ENCODE measurements around the gene TLE4.
A peak's percentile ranks its signal among the peaks of the same experiment; 100 is the strongest.

Gene TLE4

DNA sequence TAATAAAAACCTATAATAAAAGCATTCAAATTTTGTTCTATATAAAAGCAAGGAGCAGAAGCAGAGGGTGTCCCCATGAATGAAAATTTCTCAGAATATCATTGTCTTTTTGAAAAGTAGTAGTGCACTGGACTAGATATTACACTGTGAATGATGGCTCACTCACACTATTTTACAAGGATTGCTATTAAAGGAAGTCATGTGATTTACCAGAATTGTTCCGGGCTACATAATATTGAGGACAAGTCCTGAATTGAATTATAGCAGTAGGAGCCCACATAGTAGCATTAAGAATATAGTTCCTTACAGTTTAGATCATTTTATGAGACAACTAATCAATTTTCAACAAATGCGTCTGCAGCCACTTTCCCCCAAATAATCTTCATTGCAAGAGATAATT lies 7.7 kb upstream of the TLE4 start:
- peaks cover 19 to 20% of the 10 kb centered on the region in 2 donors for H3K27me3 Mint-ChIP-seq
- H3K36me3 Mint-ChIP-seq: no peaks in the 10 kb centered on the region
- no peak overlapping the region for H3K27ac Mint-ChIP-seq
- H3K4me3 Mint-ChIP-seq: no peak overlapping the region
- DNase-seq: no peak
- peaks cover 0 to 4% of the 10 kb centered on the region in 2 donors for H3K4me1 Mint-ChIP-seq
- no peaks in the 10 kb centered on the region for H3K9me3 Mint-ChIP-seq
- ATAC-seq (replicated peaks): no peak

DNA sequence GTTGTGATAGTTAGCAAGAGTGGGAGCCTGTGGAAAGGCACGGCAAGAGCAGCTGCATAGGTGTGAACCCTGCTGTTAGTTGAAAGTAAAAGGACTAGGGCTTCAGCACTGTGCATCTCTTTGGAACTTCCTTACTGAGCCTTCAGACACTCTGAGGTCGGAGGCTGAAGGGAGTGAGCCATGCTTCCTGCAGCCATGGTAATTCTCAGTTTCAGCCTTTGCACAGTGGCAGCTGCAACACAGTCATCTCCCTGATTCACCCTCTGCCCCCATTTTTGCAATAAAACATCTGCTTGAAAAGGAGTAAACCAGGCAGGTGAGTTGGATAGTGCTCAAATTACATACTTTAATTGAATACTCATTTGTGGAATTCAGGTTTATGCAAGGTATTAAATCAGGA lies 6.5 kb upstream of the TLE4 start:
- no peak for DNase-seq
- H3K9me3 Mint-ChIP-seq: no peaks in the 10 kb centered on the region
- no peak overlapping the region for H3K27ac Mint-ChIP-seq
- H3K4me3 Mint-ChIP-seq: no peak overlapping the region
- no peaks in the 10 kb centered on the region for H3K36me3 Mint-ChIP-seq
- peaks cover 19 to 20% of the 10 kb centered on the region in 2 donors for H3K27me3 Mint-ChIP-seq
- peaks cover 5% of the 10 kb centered on the region in 2 donors for H3K4me1 Mint-ChIP-seq
- ATAC-seq (replicated peaks): peak; percentile 63 to 78

DNA sequence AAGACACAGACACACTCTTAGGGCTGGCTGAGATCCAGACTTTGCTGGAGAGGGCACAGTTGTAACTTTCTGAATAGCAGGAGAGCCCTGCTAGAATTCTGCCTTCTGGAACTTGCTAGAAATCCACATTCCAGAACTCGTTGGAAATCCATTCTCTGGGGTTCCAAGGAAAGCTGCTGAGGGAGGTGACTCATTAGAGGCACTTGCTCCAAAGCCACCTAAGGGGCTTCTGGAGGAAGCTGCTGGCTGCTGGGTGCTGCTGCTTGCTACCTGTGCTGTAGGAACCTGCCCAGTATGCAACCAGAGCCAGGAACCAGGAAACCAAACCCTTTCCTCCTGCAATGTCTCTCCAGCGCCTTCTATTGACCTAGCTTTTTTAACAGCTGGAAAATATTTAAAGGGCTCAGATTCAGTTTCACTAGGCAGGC lies 4.1 kb upstream of the TLE4 start:
- peaks cover 7 to 9% of the 10 kb centered on the region in 2 donors for H3K4me1 Mint-ChIP-seq
- DNase-seq: no peak
- H3K27ac Mint-ChIP-seq: no peak overlapping the region
- peaks cover 16 to 17% of the 10 kb centered on the region in 2 donors for H3K27me3 Mint-ChIP-seq
- no peaks in the 10 kb centered on the region for H3K9me3 Mint-ChIP-seq
- H3K4me3 Mint-ChIP-seq: no peak overlapping the region
- no peak for ATAC-seq (replicated peaks)
- H3K36me3 Mint-ChIP-seq: no peaks in the 10 kb centered on the region

DNA sequence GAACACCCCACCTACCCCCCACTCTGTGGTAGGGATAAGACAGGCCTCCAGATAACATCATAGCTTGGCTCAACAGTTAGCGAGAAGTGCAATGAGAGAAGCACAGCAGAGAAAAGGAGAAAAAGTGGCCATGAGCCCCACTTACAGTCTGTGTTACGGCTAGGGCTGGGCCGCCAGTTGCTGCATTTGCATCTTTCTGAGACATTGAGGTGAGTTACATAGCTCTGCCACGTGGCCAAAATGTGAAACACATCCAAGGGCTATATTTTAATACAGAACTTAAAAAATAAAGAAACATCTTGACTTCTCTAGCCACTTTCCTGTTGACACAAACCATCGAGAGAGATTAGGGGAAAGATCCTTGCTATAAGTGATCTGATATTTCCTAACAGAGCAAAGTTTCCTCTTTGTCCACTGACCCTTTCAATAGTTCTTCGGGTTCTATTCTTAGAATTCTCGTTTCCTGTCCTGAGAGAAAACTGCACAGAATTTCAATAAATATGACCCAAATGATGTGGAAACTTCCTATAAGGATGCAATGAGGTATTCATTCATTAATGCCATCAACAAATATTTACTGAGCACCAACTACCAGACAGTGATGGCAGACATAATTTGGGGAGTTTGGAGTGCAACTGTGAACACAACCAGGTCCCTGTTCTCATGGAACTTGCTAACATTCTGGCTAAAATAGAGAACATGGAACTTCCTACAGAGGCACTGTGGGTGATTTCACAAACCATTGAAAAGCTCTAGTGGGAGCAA lies 3.2 kb upstream of the TLE4 start:
- ATAC-seq (replicated peaks) (no peak), DNase-seq (no peak)
- Mint-ChIP-seq H3K27me3 (peaks cover 8 to 10% of the 10 kb centered on the region in 2 donors), H3K36me3 (peaks cover 0 to under 1% of the 10 kb centered on the region in 2 donors), H3K27ac (no peak overlapping the region), H3K9me3 (no peaks in the 10 kb centered on the region), H3K4me1 (peaks cover 7 to 9% of the 10 kb centered on the region in 2 donors), H3K4me3 (no peak overlapping the region)

DNA sequence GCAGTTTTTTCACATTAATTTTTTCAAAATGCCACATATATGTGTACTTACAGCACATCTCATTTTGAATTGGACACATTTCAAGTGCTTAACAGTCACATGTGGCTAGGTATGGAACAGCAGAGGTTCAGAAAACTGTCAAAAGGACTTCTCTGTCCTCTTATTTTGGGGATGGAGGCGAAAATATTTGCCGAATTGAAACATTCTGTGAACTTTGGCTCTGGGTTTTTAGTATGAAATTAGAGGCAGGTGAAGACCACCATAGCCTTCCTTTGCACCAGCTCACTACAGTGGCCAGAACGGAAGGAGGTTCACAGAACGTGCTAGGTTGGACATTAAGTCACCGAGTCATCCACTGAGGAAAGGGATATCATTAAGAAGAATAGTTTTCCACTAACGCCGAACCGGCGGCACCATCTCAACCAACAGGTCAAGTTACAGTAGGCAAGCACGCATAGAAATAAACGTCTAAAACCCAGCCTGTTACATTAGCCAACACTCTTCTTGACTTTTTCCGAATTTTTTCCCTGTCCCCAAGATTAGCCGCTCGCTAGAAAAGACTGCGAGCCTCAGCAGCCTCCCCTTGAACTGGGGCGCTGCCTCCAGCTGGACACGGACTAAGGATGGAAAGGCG lies 1.8 kb upstream of the TLE4 start:
- DNase-seq (no peak), ATAC-seq (replicated peaks) (no peak)
- Mint-ChIP-seq H3K27ac (peak overlapping the region; percentile 94), H3K4me3 (no peak overlapping the region), H3K36me3 (peaks cover 6 to 14% of the 10 kb centered on the region in 2 donors), H3K4me1 (peaks cover 15 to 18% of the 10 kb centered on the region in 2 donors), H3K9me3 (no peaks in the 10 kb centered on the region), H3K27me3 (peaks cover 8 to 10% of the 10 kb centered on the region in 2 donors)

DNA sequence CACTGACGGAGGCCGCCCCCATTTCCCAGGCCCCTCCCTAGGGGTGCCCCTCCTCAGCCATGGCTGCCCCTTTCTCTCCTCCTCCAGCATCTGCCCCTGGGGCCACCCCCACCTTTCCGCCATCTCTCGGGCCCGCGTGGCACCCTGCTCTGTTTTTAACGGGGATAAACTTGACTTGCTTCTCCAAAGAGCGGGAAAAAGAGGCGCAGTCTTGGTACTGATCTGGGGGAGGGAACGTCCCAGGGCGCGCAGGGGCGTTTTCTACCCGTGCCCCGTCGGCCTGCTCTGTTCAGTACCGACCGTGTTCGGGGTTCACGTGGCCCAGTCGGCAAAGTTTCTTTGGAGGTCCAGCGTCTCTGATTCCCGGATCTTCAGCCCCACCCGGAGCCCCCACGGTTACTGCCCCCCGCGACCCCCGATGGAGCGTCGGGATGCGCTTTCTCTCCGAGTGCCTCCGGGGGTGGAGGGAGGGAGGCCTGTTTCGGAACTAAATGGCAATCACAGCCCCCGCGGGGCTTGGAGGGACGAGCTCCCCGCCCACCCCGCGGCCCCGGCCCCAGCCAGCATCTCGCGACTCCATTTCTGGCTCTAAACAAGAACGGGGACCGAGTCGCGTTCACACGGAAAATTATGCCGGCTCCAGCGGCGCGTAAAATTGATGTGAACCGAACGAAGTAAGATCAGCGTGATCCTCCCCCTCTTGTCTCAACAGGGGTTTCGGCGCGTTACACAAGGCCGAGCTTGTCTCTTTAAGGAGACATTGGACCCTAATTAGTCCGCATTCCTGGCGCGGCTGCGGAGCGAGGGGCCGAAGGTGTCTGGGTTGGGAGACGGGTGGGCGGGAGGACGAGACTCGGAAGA lies 1.1 kb upstream of the TLE4 start:
- H3K4me1 Mint-ChIP-seq: peaks cover 16 to 22% of the 10 kb centered on the region in 2 donors
- H3K4me3 Mint-ChIP-seq: no peak overlapping the region
- peaks cover 10 to 18% of the 10 kb centered on the region in 2 donors for H3K36me3 Mint-ChIP-seq
- H3K9me3 Mint-ChIP-seq: no peaks in the 10 kb centered on the region
- ATAC-seq (replicated peaks) (peak; percentile 3 to 6), DNase-seq (peak; percentile 47)
- H3K27me3 Mint-ChIP-seq: peaks cover 8 to 10% of the 10 kb centered on the region in 2 donors
- H3K27ac Mint-ChIP-seq: peak overlapping the region; percentile 94

DNA sequence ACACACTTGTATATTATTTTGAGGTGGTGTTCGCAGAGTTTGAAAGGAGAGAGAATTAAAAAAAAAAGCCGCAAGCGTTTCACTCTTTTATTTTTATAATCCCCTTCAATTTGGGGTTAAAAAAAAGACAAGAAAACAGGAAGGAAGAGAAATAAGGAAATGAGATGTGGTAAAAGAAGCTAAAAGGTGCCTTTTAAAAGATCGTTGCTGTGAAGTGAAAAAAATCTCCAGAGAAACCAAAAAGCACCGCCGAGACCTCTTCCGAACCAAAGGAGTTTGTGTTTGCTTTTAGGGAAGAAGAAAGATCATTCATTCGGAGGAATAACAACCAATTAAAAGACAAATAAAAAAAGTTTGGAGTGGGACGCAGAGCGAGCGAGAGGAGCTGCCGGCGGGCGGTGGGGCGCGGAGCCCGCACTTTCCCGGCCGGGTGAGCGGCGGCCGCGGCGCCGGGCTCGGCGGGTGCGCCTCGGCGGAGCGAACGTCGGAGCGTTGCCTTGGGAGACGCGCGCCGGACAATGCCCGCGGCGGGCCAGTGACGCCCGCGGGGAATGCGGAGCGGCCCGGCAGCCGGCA lies 355 bp downstream of the TLE4 start:
- DNase-seq (peak; percentile 43), ATAC-seq (replicated peaks) (peak in 1 of 2 donors; percentile 5)
- Mint-ChIP-seq H3K27ac (peak overlapping the region; percentile 89), H3K4me3 (peak overlapping the region in 1 of 2 donors; percentile 89), H3K9me3 (no peaks in the 10 kb centered on the region), H3K27me3 (peaks cover 0 to 3% of the 10 kb centered on the region in 2 donors), H3K36me3 (peaks cover 18 to 27% of the 10 kb centered on the region in 2 donors), H3K4me1 (peaks cover 25 to 35% of the 10 kb centered on the region in 2 donors)

DNA sequence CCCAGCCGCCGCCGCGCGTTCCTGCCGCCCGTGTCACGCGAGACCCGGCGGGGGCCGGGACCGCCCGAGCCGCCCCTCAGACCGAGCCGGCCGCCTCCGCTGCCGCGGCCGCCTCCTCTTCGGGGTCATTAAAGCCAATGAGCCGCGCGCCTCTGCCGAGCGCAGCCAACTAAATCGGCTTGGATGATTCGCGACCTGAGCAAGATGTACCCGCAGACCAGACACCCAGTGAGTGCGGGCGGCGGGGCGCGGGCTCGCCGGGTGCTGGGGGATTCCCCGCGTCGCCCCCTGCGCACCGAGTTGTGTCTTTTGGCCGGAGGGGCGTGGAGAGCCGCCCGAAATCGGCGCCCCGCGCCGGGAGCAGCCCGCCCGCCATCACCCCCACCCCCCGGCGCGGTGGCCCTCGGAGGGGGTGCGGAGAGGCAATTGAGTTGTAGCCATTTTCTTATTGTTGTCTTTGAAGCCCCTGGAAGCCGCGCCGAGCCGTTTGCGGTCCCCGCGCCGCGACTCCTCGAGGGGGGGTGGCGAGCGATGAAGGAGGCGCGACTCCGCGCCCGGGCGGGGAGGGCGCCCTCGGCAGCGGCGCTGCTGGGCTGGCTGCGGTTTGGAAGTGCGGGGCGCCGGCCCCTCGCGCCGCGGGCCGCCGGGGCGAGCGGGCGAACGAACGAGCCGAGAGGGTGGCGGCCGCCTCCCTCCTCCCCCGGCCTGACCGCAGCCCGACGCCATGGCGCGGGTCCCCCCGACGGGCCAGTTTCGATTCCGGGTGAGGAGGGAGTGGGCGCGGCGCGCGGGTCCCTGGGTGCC lies 1.0 kb downstream of the TLE4 start:
- H3K9me3 Mint-ChIP-seq: no peaks in the 10 kb centered on the region
- H3K4me3 Mint-ChIP-seq: peak overlapping the region in 1 of 2 donors; percentile 89
- peaks cover 30 to 42% of the 10 kb centered on the region in 2 donors for H3K4me1 Mint-ChIP-seq
- H3K27ac Mint-ChIP-seq: peak overlapping the region; percentile 93
- peaks cover 23 to 32% of the 10 kb centered on the region in 2 donors for H3K36me3 Mint-ChIP-seq
- ATAC-seq (replicated peaks) (peak; percentile 1 to 4), DNase-seq (peak; percentile 45)
- peaks cover 0 to 3% of the 10 kb centered on the region in 2 donors for H3K27me3 Mint-ChIP-seq

DNA sequence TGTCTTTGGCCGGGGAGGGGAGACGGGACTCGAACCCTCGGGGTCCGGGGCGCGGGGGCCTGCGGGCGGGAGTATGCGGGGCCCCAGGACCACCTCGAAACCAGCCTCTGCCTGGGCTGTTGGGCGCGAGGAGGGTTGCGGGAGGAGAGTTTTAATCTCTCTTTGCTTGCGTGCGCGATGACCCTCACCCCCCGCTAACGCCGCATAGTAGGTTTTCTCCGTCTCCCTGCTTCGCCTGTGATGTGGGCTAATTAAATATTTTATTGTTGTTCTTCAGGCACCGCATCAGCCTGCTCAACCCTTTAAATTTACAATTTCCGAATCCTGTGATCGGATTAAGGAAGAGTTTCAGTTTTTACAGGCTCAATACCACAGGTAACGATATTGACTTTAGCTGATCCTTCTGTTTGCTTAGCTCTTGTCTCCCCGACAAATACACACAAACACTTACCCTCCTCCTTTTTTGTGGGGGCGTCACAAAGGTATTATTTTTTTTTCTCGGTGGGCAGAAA lies 1.7 kb downstream of the TLE4 start:
- ATAC-seq (replicated peaks) (no peak), DNase-seq (no peak)
- Mint-ChIP-seq H3K27me3 (no peaks in the 10 kb centered on the region), H3K36me3 (peaks cover 29 to 36% of the 10 kb centered on the region in 2 donors), H3K9me3 (no peaks in the 10 kb centered on the region), H3K4me3 (peak overlapping the region in 1 of 2 donors; percentile 89), H3K4me1 (peaks cover 31 to 48% of the 10 kb centered on the region in 2 donors), H3K27ac (peak overlapping the region; percentile 93)

DNA sequence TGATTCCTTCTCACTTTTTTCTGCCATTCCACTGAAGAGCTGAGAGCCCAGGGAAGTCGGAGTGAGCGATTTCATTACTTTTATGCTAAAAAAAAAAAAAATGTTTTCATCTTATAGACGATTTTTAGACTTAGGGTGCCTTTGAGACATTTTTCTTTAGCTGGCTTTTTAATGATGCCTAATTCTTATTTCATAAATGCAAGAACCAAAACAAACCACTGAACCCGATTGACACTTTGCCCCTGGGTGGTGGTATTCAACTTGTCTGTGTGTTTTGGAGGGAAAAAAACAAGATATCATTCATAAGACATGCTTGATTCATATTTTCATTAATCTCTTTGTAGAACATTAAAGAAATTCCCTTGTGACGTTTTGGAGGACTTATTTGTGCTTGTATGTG lies 2.4 kb downstream of the TLE4 start:
- H3K4me3 Mint-ChIP-seq: peak overlapping the region in 1 of 2 donors; percentile 89
- H3K4me1 Mint-ChIP-seq: peaks cover 32 to 55% of the 10 kb centered on the region in 2 donors
- H3K9me3 Mint-ChIP-seq: no peaks in the 10 kb centered on the region
- peak overlapping the region; percentile 93 for H3K27ac Mint-ChIP-seq
- peaks cover 35 to 40% of the 10 kb centered on the region in 2 donors for H3K36me3 Mint-ChIP-seq
- DNase-seq (no peak), ATAC-seq (replicated peaks) (no peak)
- H3K27me3 Mint-ChIP-seq: no peaks in the 10 kb centered on the region

DNA sequence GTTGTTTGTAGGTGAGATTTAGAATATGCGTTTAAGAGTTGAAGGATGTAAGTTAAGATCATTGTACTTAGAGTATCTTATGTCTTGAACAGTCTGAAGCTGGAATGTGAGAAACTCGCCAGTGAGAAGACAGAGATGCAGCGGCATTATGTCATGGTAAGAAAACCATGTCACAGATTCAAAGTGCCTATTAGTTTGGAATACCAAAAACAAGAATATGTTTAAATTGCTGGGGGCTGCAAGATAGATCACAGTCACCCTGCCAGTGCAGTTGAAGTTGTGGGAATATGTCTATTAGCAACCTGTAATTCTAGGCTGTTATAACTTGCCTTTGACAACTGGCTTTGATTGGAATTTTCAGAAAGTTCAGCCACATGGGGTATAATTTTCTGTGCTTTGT lies 3.0 kb downstream of the TLE4 start:
- H3K27ac Mint-ChIP-seq: no peak overlapping the region
- peaks cover 38 to 42% of the 10 kb centered on the region in 2 donors for H3K36me3 Mint-ChIP-seq
- DNase-seq (no peak), ATAC-seq (replicated peaks) (no peak)
- peaks cover 33 to 57% of the 10 kb centered on the region in 2 donors for H3K4me1 Mint-ChIP-seq
- H3K4me3 Mint-ChIP-seq: peak overlapping the region in 1 of 2 donors; percentile 89
- H3K27me3 Mint-ChIP-seq: no peaks in the 10 kb centered on the region
- no peaks in the 10 kb centered on the region for H3K9me3 Mint-ChIP-seq

DNA sequence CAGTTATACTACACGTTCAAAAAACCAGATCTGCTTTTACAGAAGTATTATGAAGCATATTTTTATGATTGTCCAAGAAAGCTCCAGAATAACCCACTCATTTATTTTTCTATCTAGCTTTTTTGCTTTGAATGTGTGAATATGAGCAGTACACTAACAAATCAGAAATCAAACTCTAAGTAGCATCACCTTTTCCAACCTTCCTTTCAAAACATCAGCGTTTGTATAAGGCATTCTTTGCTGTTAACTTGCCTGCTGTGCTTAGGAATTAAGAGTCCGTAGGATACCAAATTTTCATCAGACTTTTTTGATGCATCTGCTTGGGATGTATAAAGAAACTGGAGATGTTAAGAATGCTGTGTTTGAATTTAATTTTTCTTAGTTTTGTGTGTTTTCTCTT lies 3.8 kb downstream of the TLE4 start:
- Mint-ChIP-seq H3K27me3 (no peaks in the 10 kb centered on the region), H3K4me3 (peak overlapping the region; percentile 7 to 27), H3K4me1 (peaks cover 36 to 56% of the 10 kb centered on the region in 2 donors), H3K9me3 (no peaks in the 10 kb centered on the region), H3K27ac (no peak overlapping the region), H3K36me3 (peaks cover 45 to 49% of the 10 kb centered on the region in 2 donors)
- ATAC-seq (replicated peaks) (no peak), DNase-seq (no peak)
